ENCODE results near the gene CHMP2B.

CHMP2B gene

DNA sequence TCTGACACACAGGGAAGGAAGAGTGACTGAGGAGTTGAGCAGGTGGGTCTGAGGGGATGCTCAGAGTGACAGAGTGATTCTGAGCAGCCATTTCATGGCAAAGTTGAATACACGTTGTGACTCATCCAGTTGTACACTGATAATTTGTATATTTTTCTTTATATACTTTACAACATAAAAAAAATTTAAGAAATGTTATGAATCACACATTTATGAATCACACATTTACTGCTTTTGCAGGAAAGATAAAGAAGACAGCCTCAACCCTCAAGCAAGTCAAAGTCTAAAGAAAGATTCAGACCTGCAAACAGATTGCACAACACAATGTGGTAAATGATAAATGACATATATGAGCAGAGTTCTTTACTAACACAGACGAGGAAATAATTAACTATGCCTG, 21.0 kb upstream of the CHMP2B start:
- TF ChIP-seq CTCF (IDR thresholded peaks at IDR 0.05; ENCODE audit: control insufficient read depth, extremely low read depth, insufficient read depth): no peak
- H3K4me3 ChIP-seq (ENCODE audit: low read depth, low read length): no peak overlapping the region
- no peak for DNase-seq (ENCODE audit: low read depth)

- H3K4me3 ChIP-seq (ENCODE audit: low read depth, low read length): no peak overlapping the region
- no peak for TF ChIP-seq CTCF (IDR thresholded peaks at IDR 0.05; ENCODE audit: control insufficient read depth, extremely low read depth, insufficient read depth)
- DNase-seq (ENCODE audit: low read depth): no peak
These were observed 20.5 kb upstream of the CHMP2B start for GRCh38 chr3:87206635-87207034.

- no peak overlapping the region for H3K4me3 ChIP-seq (ENCODE audit: low read depth, low read length)
- no peak for TF ChIP-seq CTCF (IDR thresholded peaks at IDR 0.05; ENCODE audit: control insufficient read depth, extremely low read depth, insufficient read depth)
- DNase-seq (ENCODE audit: low read depth): no peak
These were observed 19.6 kb upstream of the CHMP2B start for GRCh38 chr3:87207460-87207859.

- no peak for DNase-seq (ENCODE audit: low read depth)
- no peak for TF ChIP-seq CTCF (IDR thresholded peaks at IDR 0.05; ENCODE audit: control insufficient read depth, extremely low read depth, insufficient read depth)
- no peak overlapping the region for H3K4me3 ChIP-seq (ENCODE audit: low read depth, low read length)
These were observed 18.0 kb upstream of the CHMP2B start for GRCh38 chr3:87209111-87209510.

- no peak for TF ChIP-seq CTCF (IDR thresholded peaks at IDR 0.05; ENCODE audit: control insufficient read depth, extremely low read depth, insufficient read depth)
- H3K4me3 ChIP-seq (ENCODE audit: low read depth, low read length): no peak overlapping the region
- no peak for DNase-seq (ENCODE audit: low read depth)
These were observed 8.5 kb upstream of the CHMP2B start for GRCh38 chr3:87218560-87218959.

GRCh38 chr3:87219611-87220010, 7.5 kb upstream of the CHMP2B start:
- H3K4me3 ChIP-seq (ENCODE audit: low read depth, low read length): no peak overlapping the region
- DNase-seq (ENCODE audit: low read depth): no peak
- no peak for TF ChIP-seq CTCF (IDR thresholded peaks at IDR 0.05; ENCODE audit: control insufficient read depth, extremely low read depth, insufficient read depth)

- no peak for DNase-seq (ENCODE audit: low read depth)
- no peak overlapping the region for H3K4me3 ChIP-seq (ENCODE audit: low read depth, low read length)
- no peak for TF ChIP-seq CTCF (IDR thresholded peaks at IDR 0.05; ENCODE audit: control insufficient read depth, extremely low read depth, insufficient read depth)
These were observed 1.4 kb upstream of the CHMP2B start for GRCh38 chr3:87225659-87226058.

All from LNCaP clone FGC (cell line).